ENCODE data around the gene BMP8A.
"Not testable (repeated sequence)": the region's sequence is repeated elsewhere in the genome, so short reads cannot be mapped to it uniquely, and the experiment has no call there.

- not testable (repeated sequence) for TF ChIP-seq CTCF, POLR2AphosphoS5, POLR2A, EP300 (IDR thresholded peaks at IDR 0.05)
These were observed 5.1 kb downstream of the BMP8A start for GRCh38 chr1:39496520-39496919.

All from gastroesophageal sphincter (tissue), 3 donors.